G401 (cell line): ENCODE measurements around the gene DSP. TPM values are rescaled to one million over a fixed set of nuclear protein-coding genes. Genes with fewer than 3 reads are reported as not detected.

Experiments used
- DNase-seq: peaks from one replicate; pipeline ENCODE4 v3.0.0-alpha.2; 2015; ENCODE audit warnings: low spot score
- in situ Hi-C: cut with HindIII; loops from 2 replicates; pipeline ENCODE4 v1.10.0; 2016; ENCODE audit warnings: low sequenced_read_pairs, mixed read lengths
- total RNA-seq: library from RNA; depleted of rRNA; stranded (reverse); fragments of >200 nt; shearing (Covaris generic); gene quantifications from 2 replicates; pipeline ENCODE4 v1.2.3, GENCODE V29; 2014

DSP gene
- total RNA-seq, 1 experiment from 2014 or later = 161 TPM

DNA sequence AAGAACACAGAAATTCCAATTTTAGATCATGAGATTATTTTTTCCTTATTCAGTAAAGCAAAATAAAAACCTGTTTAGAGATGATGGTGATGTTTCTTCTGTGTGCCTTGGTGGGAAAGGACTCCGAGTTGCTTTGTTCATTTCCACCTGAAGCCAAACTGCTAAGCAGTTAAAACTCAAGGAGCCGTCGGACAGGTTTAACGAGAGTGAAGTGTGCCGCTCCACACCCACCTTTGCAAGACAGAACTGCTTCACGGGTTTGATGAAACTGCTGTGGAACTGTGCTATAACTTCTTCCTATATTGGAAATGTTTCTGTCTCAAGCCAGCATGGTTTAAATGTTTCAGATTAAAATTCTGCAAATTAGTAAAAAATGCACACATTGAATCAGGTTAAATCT lies 9.2 kb upstream of the DSP start:
- in situ Hi-C loops = no loop called here
- no peak for DNase-seq

- DNase-seq = no peak
- in situ Hi-C loops = no loop called here
These were observed 8.7 kb upstream of the DSP start for GRCh38 chr6:7532821-7533220.

DNA sequence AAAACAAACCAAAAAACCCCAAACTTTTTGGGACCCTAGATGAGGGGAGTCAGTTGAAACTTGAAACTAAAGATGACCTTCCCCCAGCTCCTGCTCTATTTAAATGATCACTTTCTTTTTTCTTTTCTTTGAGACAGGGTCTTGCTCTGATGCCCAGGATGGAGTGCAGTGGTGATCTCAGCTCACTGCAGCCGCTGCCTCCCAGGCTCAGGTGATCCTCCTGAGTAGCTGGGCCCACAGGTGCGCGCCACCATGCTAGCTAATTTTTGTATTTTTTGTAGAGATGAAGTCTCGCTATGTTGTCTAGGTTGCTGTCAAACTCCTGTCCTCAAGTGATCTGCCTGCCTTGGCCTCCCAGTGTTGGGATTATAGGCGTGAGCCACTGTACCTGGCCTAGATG lies 7.3 kb upstream of the DSP start:
- DNase-seq = no peak
- in situ Hi-C loops = no loop called here

GRCh38 chr6:7535498-7535897 lies 6.0 kb upstream of the DSP start:
- no peak for DNase-seq
- in situ Hi-C loops = no loop called here

DNA sequence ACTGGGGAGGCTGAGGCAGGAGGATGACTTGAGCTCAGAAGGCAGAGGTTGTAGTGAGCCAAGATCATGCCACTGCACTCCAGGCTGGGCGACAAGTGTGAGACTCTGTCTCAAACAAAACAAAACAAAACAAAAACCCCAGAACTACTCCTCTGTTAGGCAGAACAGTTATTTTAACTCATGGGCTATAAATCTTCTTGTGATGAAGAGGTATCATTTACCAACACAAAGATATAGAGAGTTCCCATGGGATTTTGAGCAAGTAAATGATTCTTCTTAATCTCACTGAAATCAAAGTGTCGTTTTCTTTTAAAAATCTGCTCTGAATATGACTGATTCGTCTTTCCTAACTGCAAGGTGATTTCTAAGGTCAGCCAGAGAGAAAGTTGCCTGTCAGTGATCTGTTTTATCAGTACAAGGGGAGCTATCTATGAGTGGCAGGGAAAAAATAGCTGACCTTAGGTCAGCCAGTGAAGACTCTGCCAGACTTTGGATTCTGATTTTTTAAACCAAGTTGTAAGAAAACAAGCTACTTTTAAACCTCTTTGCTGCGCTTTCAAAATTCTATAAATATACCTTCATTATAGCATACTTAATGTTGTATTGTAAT lies 3.8 kb upstream of the DSP start:
- no peak for DNase-seq
- in situ Hi-C loops = no loop called here

GRCh38 chr6:7538484-7538883 lies 3.0 kb upstream of the DSP start:
- no peak for DNase-seq
- in situ Hi-C loops = no loop called here

GRCh38 chr6:7540595-7540994 lies 876 bp upstream of the DSP start:
- in situ Hi-C loops = no loop called here
- no peak for DNase-seq

- in situ Hi-C loops = no loop called here
- DNase-seq = no peak
These were observed 798 bp downstream of the DSP start for GRCh38 chr6:7542065-7542873.

DNA sequence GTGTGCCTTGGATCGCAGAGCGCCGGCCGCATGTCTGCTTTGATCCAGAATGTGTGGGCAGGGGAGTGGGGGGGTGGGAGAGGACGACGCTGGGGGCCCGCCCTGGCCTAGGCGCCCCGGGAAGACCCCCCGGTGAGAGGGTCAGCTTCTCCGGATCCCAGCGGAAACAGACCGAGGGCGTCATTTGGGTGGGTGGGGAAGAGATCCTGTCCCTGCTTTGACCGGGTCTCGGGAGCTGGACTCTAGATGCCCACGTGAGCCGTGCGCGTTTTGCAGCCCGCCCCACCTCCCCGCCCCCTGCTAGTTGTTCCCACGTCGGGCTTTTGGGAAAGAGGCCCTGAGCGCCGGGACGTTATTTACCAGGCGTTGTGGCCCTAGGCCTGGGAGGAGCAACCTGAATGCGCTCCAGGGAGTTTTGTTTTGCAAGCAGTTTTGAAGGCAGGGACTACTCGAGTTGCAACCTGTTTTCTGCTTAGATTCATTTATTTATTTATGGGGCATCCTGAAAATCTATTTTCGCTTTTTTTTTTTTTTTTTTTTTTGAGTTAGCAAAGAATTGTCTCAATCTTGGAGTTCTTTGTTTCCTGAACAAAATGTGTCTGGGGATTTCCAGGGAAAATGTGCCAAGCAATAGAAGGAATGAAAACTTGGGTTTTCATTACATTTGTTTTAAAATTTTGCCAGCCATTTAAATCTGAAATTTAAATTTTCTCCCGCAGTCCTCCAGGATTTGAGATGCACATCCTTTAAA lies 1.6 kb downstream of the DSP start:
- in situ Hi-C loops = no loop called here
- DNase-seq = peak; percentile 49

DNA sequence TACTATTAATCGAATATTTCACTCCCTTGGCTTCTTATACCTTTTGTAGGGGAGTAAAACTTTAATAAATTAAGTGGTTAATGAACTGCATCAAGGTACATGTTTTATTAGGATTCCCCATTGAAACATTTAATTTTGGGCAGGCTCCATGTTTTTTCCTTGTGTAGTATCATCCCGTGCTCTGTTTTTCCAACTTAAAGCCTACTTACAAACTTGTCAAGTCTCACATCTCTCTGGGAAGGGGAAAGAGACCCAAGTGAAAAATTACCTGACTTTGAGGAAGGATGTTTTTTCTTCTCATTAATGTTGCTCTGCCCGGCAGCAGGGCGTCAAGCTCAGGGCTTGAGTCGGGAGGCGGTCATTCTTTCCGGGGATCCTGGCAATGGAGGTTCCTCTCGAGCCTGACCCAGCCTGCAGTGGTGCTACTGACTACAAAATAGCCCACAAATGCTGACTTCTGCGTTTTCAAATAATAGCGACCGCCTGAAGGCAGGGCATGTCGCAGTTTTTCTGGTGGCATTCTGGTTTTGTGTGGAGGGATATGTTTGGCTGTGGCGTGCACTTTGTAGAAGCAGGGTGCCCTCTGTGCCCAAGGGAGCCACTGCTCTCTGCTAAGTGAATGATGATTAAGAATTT lies 2.4 kb downstream of the DSP start:
- in situ Hi-C loops = no loop called here
- DNase-seq = no peak

DNA sequence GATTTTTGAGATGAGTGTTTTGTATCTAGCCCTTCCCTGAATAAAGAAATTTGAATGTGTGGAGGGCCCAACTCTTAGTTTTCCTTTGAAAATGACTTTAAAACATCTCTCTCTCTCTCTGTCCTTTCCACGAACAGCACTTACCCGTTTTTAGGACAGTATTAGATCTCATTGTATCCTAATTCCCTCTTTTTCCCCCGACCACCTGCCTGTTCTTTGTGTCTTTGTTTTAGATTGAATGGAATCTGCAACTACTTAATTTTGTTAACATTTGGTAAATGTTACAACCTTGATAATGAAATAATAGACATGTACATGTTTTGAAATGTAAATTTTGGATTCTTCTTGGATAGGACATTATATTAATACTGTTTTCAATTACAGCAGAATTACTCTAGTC lies 3.1 kb downstream of the DSP start:
- DNase-seq = no peak

DNA sequence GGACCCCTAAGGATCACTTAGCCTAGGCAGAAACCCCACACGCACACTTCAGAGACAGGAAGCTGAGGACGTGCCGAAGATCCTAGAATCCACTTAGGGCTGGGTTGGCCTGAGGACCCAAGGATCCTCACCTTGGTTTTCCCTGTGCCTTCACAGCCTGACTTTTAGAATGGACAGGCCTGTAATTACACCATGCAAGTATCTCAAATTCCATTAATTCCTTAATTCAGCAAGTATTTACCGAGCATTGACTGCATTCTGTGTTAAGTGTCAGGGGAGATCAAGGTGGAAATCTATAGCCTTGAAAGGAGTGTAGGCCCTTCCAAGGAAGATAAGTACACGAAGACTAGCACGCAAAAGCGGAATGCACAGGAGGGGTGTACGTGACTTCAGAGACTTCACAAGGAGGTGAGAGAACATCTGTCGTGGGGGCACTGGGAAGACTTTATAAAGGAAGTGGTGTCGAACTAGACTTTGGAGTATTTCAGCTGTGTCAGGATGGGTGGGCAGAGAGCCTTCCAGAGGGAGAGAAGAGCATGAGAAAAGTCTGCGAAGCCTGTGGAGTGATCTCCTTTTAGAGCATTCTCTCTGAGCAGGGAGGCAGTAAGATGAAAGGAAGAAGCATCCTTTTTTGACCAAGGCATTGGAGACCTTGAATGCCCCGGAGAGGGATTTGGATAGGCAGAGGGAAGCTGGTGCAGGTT lies 4.0 kb downstream of the DSP start:
- in situ Hi-C loops = no loop called here
- no peak for DNase-seq

More for the DNA sequence above, 3.1 kb downstream of the DSP start:
- in situ Hi-C loops = no loop called here

DNA sequence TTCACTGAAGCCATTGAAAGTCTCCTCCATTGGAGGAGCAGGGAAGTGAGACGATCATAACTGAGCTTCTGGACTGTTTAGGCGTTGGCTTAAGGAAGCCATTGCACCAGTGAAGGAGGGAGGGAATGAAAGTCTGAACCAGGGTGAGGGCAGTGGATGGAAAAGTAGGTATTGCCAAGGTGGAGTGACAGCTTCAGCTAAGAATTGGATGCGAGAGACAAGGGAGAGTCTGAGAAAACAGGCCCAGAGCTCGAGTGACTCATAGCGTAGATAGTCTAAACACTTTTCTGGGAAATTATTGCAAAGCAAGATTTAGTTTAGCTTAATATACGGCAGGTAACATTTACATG lies 4.5 kb downstream of the DSP start:
- DNase-seq = no peak
- in situ Hi-C loops = no loop called here

GRCh38 chr6:7546383-7546782 lies 4.9 kb downstream of the DSP start:
- in situ Hi-C loops = no loop called here
- DNase-seq = no peak

DNA sequence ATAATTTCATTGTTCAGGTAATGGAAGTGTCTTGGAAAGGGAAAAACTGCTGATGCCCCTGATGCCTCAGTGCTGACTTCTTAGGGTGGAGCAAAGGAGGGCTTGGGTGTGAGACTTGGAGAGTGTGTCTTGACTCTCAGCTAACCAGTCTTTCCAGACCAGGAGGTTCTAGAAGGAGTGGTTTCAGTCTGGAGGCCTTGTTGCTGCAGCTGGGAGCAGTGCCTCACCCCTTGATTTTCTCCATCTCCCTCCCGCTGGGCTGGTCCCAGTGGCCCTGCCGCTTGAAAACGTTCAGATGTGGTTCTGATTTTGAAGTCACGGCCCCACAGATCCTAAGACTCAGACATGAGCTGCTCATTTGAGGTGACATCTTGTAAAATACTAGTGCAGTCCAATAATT lies 5.4 kb downstream of the DSP start:
- DNase-seq = no peak
- in situ Hi-C loops = no loop called here

- in situ Hi-C loops = no loop called here
- DNase-seq = no peak
These were observed 5.8 kb downstream of the DSP start for GRCh38 chr6:7547315-7547714.

DNA sequence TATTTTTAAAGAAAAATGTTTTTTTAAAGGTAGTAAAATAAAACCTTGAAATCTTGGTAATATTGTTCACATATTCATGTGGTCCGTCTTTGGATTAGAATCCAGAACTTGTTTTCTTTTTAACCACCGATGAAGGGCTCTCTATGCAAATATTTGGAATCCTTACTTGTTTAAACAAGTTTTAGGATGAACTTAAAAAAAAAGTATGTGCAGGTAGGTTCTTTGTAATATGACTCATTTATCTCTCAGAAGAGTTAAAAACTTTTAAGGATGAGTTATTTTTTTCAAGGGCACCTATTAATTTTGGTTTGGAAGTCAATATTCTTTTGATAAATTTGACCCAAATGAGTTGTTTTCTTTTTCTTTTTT lies 8.9 kb downstream of the DSP start:
- in situ Hi-C loops = loop anchor here (25.0 kb wide), 1 partner anchor 263 kb away; no protein-coding TSS in a partner anchor
- no peak for DNase-seq

DNA sequence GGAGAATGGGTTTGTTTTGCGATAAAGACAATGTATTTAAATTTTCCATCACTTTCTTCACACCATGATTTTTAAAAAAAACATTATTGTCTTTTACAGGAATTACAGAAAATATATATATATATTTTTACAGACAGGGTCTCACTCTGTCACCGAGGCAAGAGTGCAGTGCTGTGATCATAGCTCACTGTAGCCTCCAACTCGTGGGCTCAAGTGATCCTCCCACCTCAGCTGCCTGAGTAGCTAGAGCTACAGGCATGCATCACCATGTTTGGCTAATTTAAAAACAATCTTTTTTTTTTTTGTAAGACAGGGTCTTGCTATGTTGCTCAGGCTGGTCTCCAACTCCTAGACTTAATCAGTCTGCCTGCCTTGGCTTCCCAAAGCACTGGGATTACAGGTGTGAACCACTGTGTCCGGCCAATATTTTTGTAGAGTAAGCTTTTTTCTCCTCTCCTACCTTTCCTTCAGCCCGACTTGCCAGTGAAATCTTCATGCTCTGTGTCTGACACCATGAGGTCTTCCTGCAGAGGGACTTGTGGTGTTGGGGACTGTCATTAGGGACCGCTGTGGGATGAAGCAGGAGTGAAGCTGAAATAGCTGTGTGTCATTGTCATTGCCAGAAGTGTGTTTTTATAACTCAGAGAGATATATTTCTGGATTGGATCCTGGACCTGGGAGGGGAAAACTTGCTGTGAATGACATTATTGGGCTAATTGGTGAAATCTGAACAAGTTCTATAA lies 13.2 kb downstream of the DSP start:
- in situ Hi-C loops = loop anchor here (25.0 kb wide), 1 partner anchor 267 kb away; no protein-coding TSS in a partner anchor
- DNase-seq = no peak

DNA sequence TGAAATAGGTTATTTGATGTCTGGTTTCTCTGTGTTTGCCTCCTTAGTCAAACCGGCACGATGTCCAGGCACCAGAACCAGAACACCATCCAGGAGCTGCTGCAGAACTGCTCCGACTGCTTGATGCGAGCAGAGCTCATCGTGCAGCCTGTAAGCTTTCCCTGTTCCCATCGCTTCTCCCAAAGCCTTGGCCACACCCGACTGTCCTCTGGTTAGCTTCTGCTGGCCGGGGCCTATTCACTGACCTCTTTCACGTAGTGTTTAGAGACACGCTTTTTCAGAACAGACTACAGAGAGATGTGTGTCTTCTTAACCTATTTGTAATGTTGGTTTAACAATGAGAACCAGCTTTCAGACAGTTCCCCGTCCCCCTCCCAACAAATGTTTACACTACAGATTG lies 14.2 kb downstream of the DSP start:
- no peak for DNase-seq
- in situ Hi-C loops = loop anchor here (25.0 kb wide), 1 partner anchor 268 kb away; no protein-coding TSS in a partner anchor
